ENCODE data around the gene OVCA2. TPM values are rescaled to one million over a fixed set of nuclear protein-coding genes. Genes with fewer than 3 reads are reported as not detected.

Gene OVCA2
- total RNA-seq, 1 donor from 2014 or later: 24.8 TPM

DNA sequence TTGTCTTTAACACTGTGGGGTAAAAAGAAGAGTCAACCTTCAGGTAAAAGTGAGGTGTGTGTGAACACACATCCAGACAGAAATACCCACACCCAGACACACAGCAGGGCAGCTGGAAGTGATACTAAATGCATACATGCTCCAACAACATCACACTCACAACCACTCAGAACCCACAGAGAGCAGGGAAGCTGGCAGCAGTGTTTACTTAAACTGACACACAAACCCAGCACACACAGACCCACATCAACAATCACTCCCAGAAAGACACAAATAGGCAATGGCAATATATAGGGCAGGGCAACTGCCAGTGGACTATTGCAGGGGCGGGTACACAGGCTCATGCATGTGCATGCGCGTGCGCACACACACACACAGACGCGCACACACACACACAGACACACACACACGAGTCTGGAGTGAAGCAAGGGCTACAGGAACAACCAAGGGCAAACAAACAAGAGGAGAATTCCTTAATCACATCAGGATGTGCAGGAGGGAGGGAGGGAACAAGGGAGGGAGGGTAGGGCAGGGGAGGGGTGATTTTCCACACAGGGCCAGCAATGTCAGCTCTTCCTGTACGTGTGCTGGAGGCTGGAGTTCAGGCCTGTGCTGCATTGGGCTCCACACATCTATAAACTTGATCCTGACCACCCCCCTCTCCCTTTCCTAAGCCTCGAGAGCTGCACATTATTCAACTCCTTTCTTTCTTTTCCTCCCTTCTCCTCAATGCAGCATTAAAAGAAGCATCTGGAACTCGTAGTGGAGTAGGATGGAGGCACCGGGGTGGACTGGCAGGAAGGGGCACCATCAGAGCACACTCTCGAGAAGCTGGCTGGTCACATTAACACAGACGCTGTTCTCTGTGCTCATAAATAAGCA is 43.2 kb downstream of the OVCA2 start:
- Mint-ChIP-seq H3K27ac (peak overlapping the region; percentile 96), H3K4me1 (peaks cover 75% of the 10 kb centered on the region), H3K9me3 (no peaks in the 10 kb centered on the region), H3K27me3 (ENCODE audit: low read depth) (no peaks in the 10 kb centered on the region), H3K4me3 (no peak overlapping the region), H3K36me3 (peaks cover 5% of the 10 kb centered on the region)
- TF ChIP-seq, protein P1, sequence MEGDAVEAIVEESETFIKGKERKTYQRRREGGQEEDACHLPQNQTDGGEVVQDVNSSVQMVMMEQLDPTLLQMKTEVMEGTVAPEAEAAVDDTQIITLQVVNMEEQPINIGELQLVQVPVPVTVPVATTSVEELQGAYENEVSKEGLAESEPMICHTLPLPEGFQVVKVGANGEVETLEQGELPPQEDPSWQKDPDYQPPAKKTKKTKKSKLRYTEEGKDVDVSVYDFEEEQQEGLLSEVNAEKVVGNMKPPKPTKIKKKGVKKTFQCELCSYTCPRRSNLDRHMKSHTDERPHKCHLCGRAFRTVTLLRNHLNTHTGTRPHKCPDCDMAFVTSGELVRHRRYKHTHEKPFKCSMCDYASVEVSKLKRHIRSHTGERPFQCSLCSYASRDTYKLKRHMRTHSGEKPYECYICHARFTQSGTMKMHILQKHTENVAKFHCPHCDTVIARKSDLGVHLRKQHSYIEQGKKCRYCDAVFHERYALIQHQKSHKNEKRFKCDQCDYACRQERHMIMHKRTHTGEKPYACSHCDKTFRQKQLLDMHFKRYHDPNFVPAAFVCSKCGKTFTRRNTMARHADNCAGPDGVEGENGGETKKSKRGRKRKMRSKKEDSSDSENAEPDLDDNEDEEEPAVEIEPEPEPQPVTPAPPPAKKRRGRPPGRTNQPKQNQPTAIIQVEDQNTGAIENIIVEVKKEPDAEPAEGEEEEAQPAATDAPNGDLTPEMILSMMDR (IDR thresholded peaks at IDR 0.05; ENCODE audit: unreplicated experiment): no peak
- DNase-seq (ENCODE audit: low spot score in 2 of 2, unreplicated experiment in 2 of 2): no peak

DNA sequence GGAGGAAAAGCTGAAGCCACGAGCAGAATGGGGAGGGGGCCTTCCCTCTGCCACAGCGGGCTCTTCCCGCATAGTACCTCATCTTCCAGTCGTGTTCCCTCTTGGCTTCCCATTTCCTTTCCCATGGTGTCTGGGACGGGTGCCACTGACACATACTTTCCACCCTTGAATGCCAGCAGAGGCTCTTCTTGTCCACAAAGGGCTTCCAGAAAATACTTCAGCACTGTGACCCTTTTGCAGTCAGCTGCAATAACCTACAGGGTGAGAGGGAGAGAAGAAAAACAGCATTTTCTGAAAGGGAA is 43.8 kb downstream of the OVCA2 start:
- TF ChIP-seq, protein P1 (IDR thresholded peaks at IDR 0.05; ENCODE audit: unreplicated experiment): no peak
- Mint-ChIP-seq H3K4me3 (no peak overlapping the region), H3K36me3 (peaks cover 5% of the 10 kb centered on the region), H3K27me3 (ENCODE audit: low read depth) (no peaks in the 10 kb centered on the region), H3K27ac (peak overlapping the region; percentile 94), H3K4me1 (peaks cover 81% of the 10 kb centered on the region), H3K9me3 (no peaks in the 10 kb centered on the region)
- DNase-seq (ENCODE audit: low spot score in 2 of 2, unreplicated experiment in 2 of 2): no peak

DNA sequence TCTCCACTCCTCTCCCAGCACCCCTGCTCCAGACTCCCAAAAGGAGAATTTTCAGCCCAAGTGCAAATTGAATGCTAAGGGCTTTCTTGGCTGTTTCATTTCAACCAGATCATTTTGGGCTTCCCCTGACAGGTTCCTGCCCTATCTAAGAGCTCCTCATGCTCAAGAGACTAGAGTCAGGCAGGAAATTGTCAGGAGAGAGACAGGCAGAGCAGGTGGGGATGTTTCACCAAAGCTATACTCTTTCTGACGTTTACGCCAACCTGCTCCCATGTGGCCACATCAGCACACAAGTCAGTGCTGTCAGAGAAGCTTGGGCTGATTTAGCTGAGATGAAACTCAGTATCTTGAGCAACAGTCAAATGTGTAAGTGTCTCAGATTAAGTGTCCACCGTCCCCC is 44.5 kb downstream of the OVCA2 start:
- TF ChIP-seq, protein P1 (IDR thresholded peaks at IDR 0.05; ENCODE audit: unreplicated experiment): no peak
- H3K9me3 Mint-ChIP-seq: no peaks in the 10 kb centered on the region
- DNase-seq (ENCODE audit: low spot score in 2 of 2, unreplicated experiment in 2 of 2): no peak
- H3K27me3 Mint-ChIP-seq (ENCODE audit: low read depth): no peaks in the 10 kb centered on the region
- H3K4me1 Mint-ChIP-seq: peaks cover 88% of the 10 kb centered on the region
- H3K27ac Mint-ChIP-seq: peak overlapping the region; percentile 94
- H3K36me3 Mint-ChIP-seq: peaks cover 7% of the 10 kb centered on the region
- no peak overlapping the region for H3K4me3 Mint-ChIP-seq

DNA sequence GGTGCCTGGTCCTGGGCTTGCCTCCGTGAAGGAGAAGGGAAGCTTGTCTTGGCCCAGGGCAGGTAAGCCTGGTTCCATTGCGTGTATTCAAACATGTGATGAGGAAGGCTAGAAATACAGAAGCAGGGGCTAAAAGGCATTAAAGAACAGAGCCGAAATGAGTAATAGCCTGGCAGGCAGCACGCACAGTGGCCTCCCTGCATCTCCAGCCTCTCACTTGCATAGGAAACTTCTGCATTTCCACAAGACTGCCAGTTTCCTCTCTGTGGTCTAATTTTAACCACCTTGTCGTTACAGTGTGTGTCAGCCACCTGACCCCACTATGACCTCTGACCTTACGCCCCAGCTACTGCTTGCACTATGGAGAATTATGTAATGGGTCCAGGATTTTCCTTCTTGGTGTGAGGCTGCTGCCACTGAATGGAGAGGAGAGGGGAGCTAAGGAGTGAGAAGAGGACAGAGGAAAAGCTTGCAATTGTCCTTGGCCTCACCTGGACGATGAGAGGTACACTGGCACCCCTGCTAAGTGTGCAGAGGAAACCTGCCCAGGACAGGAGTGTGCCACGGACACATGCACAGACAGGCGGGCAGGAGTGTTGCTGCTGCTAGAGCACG is 45.9 kb downstream of the OVCA2 start:
- Mint-ChIP-seq H3K9me3 (no peaks in the 10 kb centered on the region), H3K4me3 (no peak overlapping the region), H3K27ac (peak overlapping the region; percentile 94), H3K27me3 (ENCODE audit: low read depth) (no peaks in the 10 kb centered on the region), H3K4me1 (peaks cover 85% of the 10 kb centered on the region), H3K36me3 (peaks cover 5% of the 10 kb centered on the region)
- DNase-seq (ENCODE audit: low spot score in 2 of 2, unreplicated experiment in 2 of 2): no peak
- TF ChIP-seq, protein P1 (IDR thresholded peaks at IDR 0.05; ENCODE audit: unreplicated experiment): no peak

DNA sequence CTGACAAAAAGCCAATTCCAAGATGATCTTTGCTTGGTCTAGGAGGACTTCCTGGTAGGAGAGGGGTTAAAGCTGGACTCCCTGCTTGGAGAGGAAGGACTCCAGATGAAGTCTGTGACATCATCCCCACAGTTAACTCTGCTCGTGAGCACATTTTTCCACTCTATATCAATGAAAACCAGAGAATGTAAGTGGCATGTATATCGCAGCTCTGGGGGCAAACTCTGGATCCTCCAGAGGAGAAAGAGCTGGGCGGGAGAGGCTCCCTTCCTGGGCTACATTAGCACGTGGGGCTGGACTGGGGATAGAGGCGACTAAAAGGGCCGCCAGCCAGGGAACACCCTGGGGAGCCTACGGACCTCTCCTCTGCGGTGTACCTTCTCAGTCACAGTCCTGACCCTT is 47.2 kb downstream of the OVCA2 start:
- H3K4me3 Mint-ChIP-seq: peak overlapping the region; percentile 5
- peaks cover 5% of the 10 kb centered on the region for H3K36me3 Mint-ChIP-seq
- H3K9me3 Mint-ChIP-seq: no peaks in the 10 kb centered on the region
- H3K27me3 Mint-ChIP-seq (ENCODE audit: low read depth): no peaks in the 10 kb centered on the region
- no peak for DNase-seq (ENCODE audit: low spot score in 2 of 2, unreplicated experiment in 2 of 2)
- H3K27ac Mint-ChIP-seq: peak overlapping the region; percentile 90
- peaks cover 78% of the 10 kb centered on the region for H3K4me1 Mint-ChIP-seq
- TF ChIP-seq, protein P1 (IDR thresholded peaks at IDR 0.05; ENCODE audit: unreplicated experiment): no peak
